B cell (primary cell): ENCODE measurements around the gene GIMAP8. TPM values are rescaled to one million over a fixed set of nuclear protein-coding genes. Genes with fewer than 3 reads are reported as not detected.

Experiments
- ATAC-seq: fragments of 200-7000 bp; cut with Tn5 transposase; one replicate; pipeline ENCODE4 v1.10.0; 2021; ENCODE audit warnings: low read depth, mild to moderate bottlenecking, moderate number of reproducible peaks, moderate library complexity
- CTCF ChIA-PET: fragments of 350-600 bp; sonication (Branson Sonifier 250); formaldehyde crosslinking; loops from one replicate; lab custom pipeline; 2021; ENCODE audit warnings: antibody characterized with exemption, inconsistent platforms; lab: Charles Lee
- POLR2A ChIA-PET: fragments of 350-600 bp; sonication (Branson Sonifier 250); formaldehyde crosslinking; loops from one replicate; lab custom pipeline; 2021; ENCODE audit warnings: antibody characterized with exemption; lab: Charles Lee
- DNase-seq: peaks from one replicate; pipeline ENCODE4 v3.0.0; 2013
- H2AFZ ChIP-seq: 2 replicates; pipeline ENCODE4 v1.6.1; 2012; ENCODE audit warnings: mild to moderate bottlenecking, low read depth, low read length; ENCODE audit not compliant: insufficient read depth, poor library complexity, severe bottlenecking
- H3K27ac ChIP-seq, 2 donors: 1 replicate in 1 of 2; 2 replicates in 1 of 2; pipeline ENCODE4 v1.5.1; 2012 to 2013; ENCODE audit warnings: low read length in 2 of 2, mild to moderate bottlenecking in 2 of 2, moderate library complexity in 1 of 2
- H3K27me3 ChIP-seq, 4 experiments: fragments of 200-600 bp in 1 of 4; sonication (generic) in 1 of 4; replicated peaks in 1 of 4; 1 replicate in 2 of 4; 2 replicates in 2 of 4; pipeline versions ENCODE4 v1.6.1 to v1.7.0; 2013 to 2016; ENCODE audit warnings: low read length in 3 of 4, mild to moderate bottlenecking in 2 of 4, mixed read lengths in 1 of 4, moderate library complexity in 1 of 4; ENCODE audit not compliant: insufficient read depth in 4 of 4, control insufficient read depth in 3 of 4; ENCODE audit errors: control extremely low read depth in 1 of 4
- H3K36me3 ChIP-seq, 2 experiments: replicated peaks in 1 of 2; 1 replicate in 1 of 2; 2 replicates in 1 of 2; pipeline versions ENCODE4 v1.6.1 to v1.7.1; 2013; ENCODE audit warnings: low read length in 1 of 2; ENCODE audit not compliant: insufficient read depth in 2 of 2, control insufficient read depth in 1 of 2; ENCODE audit errors: control extremely low read depth in 1 of 2, extremely low read depth in 1 of 2
- H3K4me1 ChIP-seq, 2 donors: fragments of 200-600 bp in 1 of 2; sonication (generic) in 1 of 2; 1 replicate in 1 of 2; 2 replicates in 1 of 2; pipeline versions ENCODE4 v1.5.1 to v1.6.1; 2013 to 2017; ENCODE audit warnings: low read length in 2 of 2; ENCODE audit not compliant: control insufficient read depth in 2 of 2, insufficient read depth in 2 of 2
- H3K4me2 ChIP-seq: replicated peaks from 2 replicates; pipeline ENCODE3; 2012; ENCODE audit warnings: mild to moderate bottlenecking, low read depth, low read length; ENCODE audit not compliant: poor library complexity, severe bottlenecking
- H3K4me3 ChIP-seq, 5 experiments: fragments of 200-600 bp in 1 of 5; sonication (generic) in 1 of 5; 1 replicate in 3 of 5; 2 replicates in 2 of 5; pipeline versions ENCODE4 v1.5.1 to v1.7.0; 2011 to 2016; ENCODE audit warnings: low read length in 4 of 5, mild to moderate bottlenecking in 4 of 5, low read depth in 2 of 5, control low read depth in 1 of 5, moderate library complexity in 1 of 5; ENCODE audit not compliant: insufficient read depth in 1 of 5; ENCODE audit errors: control extremely low read depth in 1 of 5, extremely low read depth in 1 of 5
- H3K79me2 ChIP-seq: fragments of 200-600 bp; sonication (generic); one replicate; pipeline ENCODE4 v1.6.0; 2016; ENCODE audit warnings: low read length; ENCODE audit not compliant: control insufficient read depth, insufficient read depth
- H3K9ac ChIP-seq: fragments of 200-600 bp; sonication (generic); 2 replicates; pipeline ENCODE4 v1.6.1; 2017; ENCODE audit warnings: mild to moderate bottlenecking, low read length, moderate library complexity
- H3K9me3 ChIP-seq, 3 donors: one replicate each; pipeline versions ENCODE4 v1.6.1 to v1.7.1; 2013; ENCODE audit warnings: low read length in 2 of 3; ENCODE audit not compliant: control insufficient read depth in 2 of 3, insufficient read depth in 1 of 3; ENCODE audit errors: control extremely low read depth in 1 of 3
- H4K20me1 ChIP-seq: 2 replicates; pipeline ENCODE4 v1.6.0; 2012; ENCODE audit warnings: mild to moderate bottlenecking, low read length; ENCODE audit not compliant: insufficient read depth, control insufficient read depth, poor library complexity, severe bottlenecking
- H3K27ac Mint-ChIP-seq: one replicate; pipeline ENCODE4 v1.8.0; 2021; ENCODE audit warnings: mixed read lengths
- H3K27me3 Mint-ChIP-seq: one replicate; pipeline ENCODE4 v1.8.0; 2021; ENCODE audit warnings: mixed read lengths
- H3K4me1 Mint-ChIP-seq: one replicate; pipeline ENCODE4 v1.8.0; 2021; ENCODE audit warnings: mixed read lengths
- H3K4me3 Mint-ChIP-seq: one replicate; pipeline ENCODE4 v1.8.0; 2021; ENCODE audit warnings: mixed read lengths
- H3K9me3 Mint-ChIP-seq: one replicate; pipeline ENCODE4 v1.8.0; 2022; ENCODE audit warnings: mixed read lengths; ENCODE audit not compliant: insufficient read depth
- EZH2 ChIP-seq: IDR thresholded peaks from 2 replicates; pipeline ENCODE4 v1.6.1; 2012; ENCODE audit warnings: borderline replicate concordance, low read depth, mild to moderate bottlenecking, moderate library complexity, low read length; ENCODE audit not compliant: insufficient read depth, poor library complexity, severe bottlenecking
- WGBS: methylation state at CpG from one replicate; pipeline ENCODE4 v1.1.5; 2013; ENCODE audit warnings: missing lambda C conversion rate; ENCODE audit not compliant: insufficient coverage; 5-methylcytosine and 5-hydroxymethylcytosine counted together
- intact Hi-C: fragments of 100-400 bp; cut with micrococcal nuclease; formaldehyde crosslinking; loops from one replicate; pipeline ENCODE4 v1.10.0; 2022
- polyA plus RNA-seq: library from polyadenylated mRNA; depleted of rRNA; stranded (reverse); fragments of >200 nt; gene quantifications from 2 replicates; pipeline ENCODE4 v1.2.3, GENCODE V29; 2012
- total RNA-seq, 2 donors: library from RNA; stranded (reverse); fragments of 120-200 nt in 1 of 2; gene quantifications; 1 replicate in 1 of 2; 2 replicates in 1 of 2; pipeline versions ENCODE4 v1.2.3 to v1.2.4, GENCODE V29; 2013 to 2022
- TF ChIP-seq, protein P1 (sequence below): fragments of 200-600 bp; IDR thresholded peaks from one replicate; pipeline ENCODE4 v1.8.0; 2022; ENCODE audit warnings: antibody characterized with exemption, mild to moderate bottlenecking

The GIMAP8 gene
- total and polyA plus RNA-seq, 2 donors (not counting 1 experiment from before 2014, with no cell fraction given), result 0.34 to 0.47 TPM

DNA sequence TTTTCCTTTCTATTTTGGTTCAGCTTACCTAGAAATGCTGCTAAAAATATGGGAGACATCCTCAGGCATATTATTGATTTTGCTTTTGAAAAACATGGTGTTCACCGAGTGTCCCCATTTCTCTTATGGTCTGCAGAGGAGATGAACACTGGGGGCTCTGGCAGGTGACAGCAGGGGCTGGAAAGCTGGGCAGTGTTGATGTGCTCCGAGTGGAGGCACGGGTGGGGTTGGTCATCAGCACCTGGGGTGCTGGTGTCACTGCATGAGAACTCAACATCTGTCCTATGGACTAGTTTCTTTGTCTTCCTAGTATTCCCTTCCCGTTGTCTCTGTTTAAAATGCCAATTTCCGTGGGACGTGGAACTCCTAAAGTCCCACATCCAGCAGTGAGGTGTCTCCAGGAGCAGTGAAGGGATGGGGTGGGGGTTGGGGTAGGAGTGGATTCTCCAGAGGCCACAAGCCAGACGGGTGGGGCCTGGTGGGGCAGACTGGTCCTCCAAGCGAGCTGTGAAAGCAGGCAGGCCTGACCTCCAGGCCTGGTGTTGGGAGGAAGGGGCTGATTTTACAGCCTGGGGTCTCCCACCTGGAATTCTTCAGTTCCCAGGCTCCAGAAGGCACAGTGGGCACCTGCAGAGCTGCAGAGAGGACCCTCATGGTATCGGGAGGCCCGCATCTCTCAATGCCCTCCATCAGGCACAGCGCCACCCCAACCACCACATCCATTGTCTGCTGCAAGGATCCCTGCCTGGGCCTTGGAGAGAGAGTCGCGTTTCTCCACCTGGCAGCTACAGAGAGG, 46.9 kb upstream of the GIMAP8 start:
- Mint-ChIP-seq H3K4me3 (peak overlapping the region; percentile 97), H3K27ac (peak overlapping the region; percentile 100), H3K4me1 (peaks cover 49% of the 10 kb centered on the region), H3K9me3 (no peaks in the 10 kb centered on the region), H3K27me3 (no peaks in the 10 kb centered on the region)
- Histone ChIP-seq H2AFZ (peak overlapping the region; percentile 83), H3K79me2 (peaks cover 20% of the 10 kb centered on the region), H3K9me3 (peaks cover 0 to 3% (median 0%) of the 10 kb centered on the region in 3 donors), H3K27me3 (no peaks in the 10 kb centered on the region), H4K20me1 (no peaks in the 10 kb centered on the region), H3K36me3 (peaks cover 0 to 5% of the 10 kb centered on the region in 2 experiments), H3K4me2 (peak overlapping the region; percentile 95), H3K9ac (peak overlapping the region; percentile 94), H3K27ac (peak overlapping the region; percentile 93 to 97), H3K4me3 (peak overlapping the region in 1 of 5 experiments; percentile 79), H3K4me1 (peaks cover 38 to 48% of the 10 kb centered on the region in 2 donors)
- WGBS, result 94% methylated on average over 5 of the region's 13 CpGs
- CTCF ChIA-PET, result interaction anchor here (0.6 to 5.3 kb wide), 11 partner anchors 10 to 47 kb away, joined by 3 to 71 read pairs (median 4); partner anchors contain the start of gene REPIN1
- no peak for TF ChIP-seq EZH2
- TF ChIP-seq, protein P1, sequence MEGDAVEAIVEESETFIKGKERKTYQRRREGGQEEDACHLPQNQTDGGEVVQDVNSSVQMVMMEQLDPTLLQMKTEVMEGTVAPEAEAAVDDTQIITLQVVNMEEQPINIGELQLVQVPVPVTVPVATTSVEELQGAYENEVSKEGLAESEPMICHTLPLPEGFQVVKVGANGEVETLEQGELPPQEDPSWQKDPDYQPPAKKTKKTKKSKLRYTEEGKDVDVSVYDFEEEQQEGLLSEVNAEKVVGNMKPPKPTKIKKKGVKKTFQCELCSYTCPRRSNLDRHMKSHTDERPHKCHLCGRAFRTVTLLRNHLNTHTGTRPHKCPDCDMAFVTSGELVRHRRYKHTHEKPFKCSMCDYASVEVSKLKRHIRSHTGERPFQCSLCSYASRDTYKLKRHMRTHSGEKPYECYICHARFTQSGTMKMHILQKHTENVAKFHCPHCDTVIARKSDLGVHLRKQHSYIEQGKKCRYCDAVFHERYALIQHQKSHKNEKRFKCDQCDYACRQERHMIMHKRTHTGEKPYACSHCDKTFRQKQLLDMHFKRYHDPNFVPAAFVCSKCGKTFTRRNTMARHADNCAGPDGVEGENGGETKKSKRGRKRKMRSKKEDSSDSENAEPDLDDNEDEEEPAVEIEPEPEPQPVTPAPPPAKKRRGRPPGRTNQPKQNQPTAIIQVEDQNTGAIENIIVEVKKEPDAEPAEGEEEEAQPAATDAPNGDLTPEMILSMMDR, result no peak
- intact Hi-C loops, result loop anchor here (10.0 kb wide), 1 partner anchor 979 kb away; no protein-coding TSS in a partner anchor
- POLR2A ChIA-PET, result interaction anchor here (0.5 to 7.1 kb wide), 7 partner anchors 12 to 36 kb away, joined by 4 to 120 read pairs (median 8); partner anchors contain the start of gene REPIN1
- DNase-seq (no peak), ATAC-seq (no peak)
